ENCODE measurements around the gene TICAM2.
A peak's percentile ranks its signal among the peaks of the same experiment; 100 is the strongest.

The TICAM2 gene

GRCh38 chr5:115627295-115627865 is 25.1 kb upstream of the TICAM2 start:
- Histone ChIP-seq H4K8ac (ENCODE audit: low read depth, low read length) (no peak overlapping the region), H2AK5ac (ENCODE audit: low read depth, low read length) (no peak overlapping the region), H3K4me3 (ENCODE audit: low read length in 2 of 2) (no peak overlapping the region), H2BK120ac (ENCODE audit: low read depth, low read length) (no peak overlapping the region), H3K36me3 (replicated peaks in 1 of 2; ENCODE audit: control insufficient read depth in 2 of 2, insufficient read depth in 2 of 2, low read length in 2 of 2) (peaks cover 0 to 19% of the 10 kb centered on the region in 2 donors), H3K23ac (ENCODE audit: low read depth, low read length, poor library complexity) (no peak overlapping the region), H2BK5ac (ENCODE audit: low read length) (no peak overlapping the region), H3K79me1 (ENCODE audit: low read depth, low read length) (peaks cover 5% of the 10 kb centered on the region), H2BK12ac (ENCODE audit: low read length) (no peak overlapping the region), H3K9me3 (replicated peaks in 1 of 2; ENCODE audit: control insufficient read depth in 2 of 2, insufficient read depth in 1 of 2, low read depth in 1 of 2, low read length in 2 of 2) (no peaks in the 10 kb centered on the region), H3K27ac (replicated peaks; ENCODE audit: low read length) (no peak overlapping the region), H3K4me2 (ENCODE audit: insufficient read depth, low read length, poor library complexity, severe bottlenecking) (no peak overlapping the region), H3K14ac (ENCODE audit: low read length) (no peak overlapping the region), H3K27me3 (ENCODE audit: control insufficient read depth in 3 of 3, insufficient read depth in 3 of 3, low read depth in 1 of 3, low read length in 3 of 3) (no peaks in the 10 kb centered on the region), H2BK15ac (ENCODE audit: low read length) (no peak overlapping the region), H3K18ac (ENCODE audit: low read length) (no peak overlapping the region), H3K4me1 (ENCODE audit: control insufficient read depth in 2 of 2, insufficient read depth in 1 of 2, low read depth in 1 of 2, low read length in 2 of 2) (peaks cover 2 to 13% of the 10 kb centered on the region in 2 donors), H3K9ac (ENCODE audit: low read depth, low read length, poor library complexity) (no peak overlapping the region), H3K4ac (ENCODE audit: low read length) (no peak overlapping the region), H2AFZ (ENCODE audit: low read length) (no peak overlapping the region), H4K91ac (ENCODE audit: low read depth, low read length, poor library complexity) (no peak overlapping the region)
- DNase-seq (ENCODE audit: low spot score), result no peak
- no CpG with 5 or more reads among the region's 5 CpGs for WGBS, 2 donors (ENCODE audit: extremely low coverage in 2 of 2, insufficient read length in 2 of 2, insufficient replicate concordance in 1 of 2)

DNA sequence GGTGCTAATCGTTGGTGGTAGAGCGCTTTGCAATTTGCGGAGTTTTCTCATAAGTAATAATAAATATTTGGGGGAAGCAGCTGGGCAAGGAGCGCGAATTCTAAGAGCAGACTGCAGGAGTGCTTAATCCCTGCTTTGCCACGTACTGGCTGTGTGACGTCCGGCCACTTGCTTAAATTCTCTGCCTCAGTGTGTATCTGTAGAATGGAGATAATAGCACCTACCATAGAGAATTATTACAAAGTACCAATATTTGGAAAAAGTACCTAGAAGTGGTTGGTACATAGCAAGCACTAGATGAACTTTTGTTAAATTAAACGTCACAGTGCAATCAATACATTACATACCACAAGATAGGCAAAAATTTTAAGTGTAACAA is 24.2 kb upstream of the TICAM2 start:
- no peak overlapping the region for H3K14ac ChIP-seq (ENCODE audit: low read length)
- no peaks in the 10 kb centered on the region for H3K27me3 ChIP-seq (ENCODE audit: control insufficient read depth in 3 of 3, insufficient read depth in 3 of 3, low read depth in 1 of 3, low read length in 3 of 3)
- H3K4me2 ChIP-seq (ENCODE audit: insufficient read depth, low read length, poor library complexity, severe bottlenecking), result peak overlapping the region; percentile 42
- no peak overlapping the region for H3K4ac ChIP-seq (ENCODE audit: low read length)
- peaks cover 0 to 29% of the 10 kb centered on the region in 2 donors for H3K36me3 ChIP-seq (replicated peaks in 1 of 2; ENCODE audit: control insufficient read depth in 2 of 2, insufficient read depth in 2 of 2, low read length in 2 of 2)
- H3K9ac ChIP-seq (ENCODE audit: low read depth, low read length, poor library complexity), result no peak overlapping the region
- peak overlapping the region; percentile 33 for H3K27ac ChIP-seq (replicated peaks; ENCODE audit: low read length)
- no peak overlapping the region for H2BK5ac ChIP-seq (ENCODE audit: low read length)
- H3K79me1 ChIP-seq (ENCODE audit: low read depth, low read length), result peaks cover 5% of the 10 kb centered on the region
- no peak overlapping the region for H2AK5ac ChIP-seq (ENCODE audit: low read depth, low read length)
- H3K9me3 ChIP-seq (replicated peaks in 1 of 2; ENCODE audit: control insufficient read depth in 2 of 2, insufficient read depth in 1 of 2, low read depth in 1 of 2, low read length in 2 of 2), result no peaks in the 10 kb centered on the region
- H3K4me3 ChIP-seq (ENCODE audit: low read length in 2 of 2), result peak overlapping the region; percentile 88 to 100
- no peak overlapping the region for H2BK15ac ChIP-seq (ENCODE audit: low read length)
- H3K4me1 ChIP-seq (ENCODE audit: control insufficient read depth in 2 of 2, insufficient read depth in 1 of 2, low read depth in 1 of 2, low read length in 2 of 2), result peaks cover 2 to 13% of the 10 kb centered on the region in 2 donors
- H4K8ac ChIP-seq (ENCODE audit: low read depth, low read length), result no peak overlapping the region
- H2BK12ac ChIP-seq (ENCODE audit: low read length), result no peak overlapping the region
- no peak overlapping the region for H2BK120ac ChIP-seq (ENCODE audit: low read depth, low read length)
- WGBS, 2 donors (ENCODE audit: extremely low coverage in 2 of 2, insufficient read length in 2 of 2, insufficient replicate concordance in 1 of 2), result no CpG with 5 or more reads among the region's 9 CpGs
- H4K91ac ChIP-seq (ENCODE audit: low read depth, low read length, poor library complexity), result no peak overlapping the region
- no peak overlapping the region for H3K18ac ChIP-seq (ENCODE audit: low read length)
- H3K23ac ChIP-seq (ENCODE audit: low read depth, low read length, poor library complexity), result no peak overlapping the region
- no peak for DNase-seq (ENCODE audit: low spot score)
- H2AFZ ChIP-seq (ENCODE audit: low read length), result peak overlapping the region; percentile 97

DNA sequence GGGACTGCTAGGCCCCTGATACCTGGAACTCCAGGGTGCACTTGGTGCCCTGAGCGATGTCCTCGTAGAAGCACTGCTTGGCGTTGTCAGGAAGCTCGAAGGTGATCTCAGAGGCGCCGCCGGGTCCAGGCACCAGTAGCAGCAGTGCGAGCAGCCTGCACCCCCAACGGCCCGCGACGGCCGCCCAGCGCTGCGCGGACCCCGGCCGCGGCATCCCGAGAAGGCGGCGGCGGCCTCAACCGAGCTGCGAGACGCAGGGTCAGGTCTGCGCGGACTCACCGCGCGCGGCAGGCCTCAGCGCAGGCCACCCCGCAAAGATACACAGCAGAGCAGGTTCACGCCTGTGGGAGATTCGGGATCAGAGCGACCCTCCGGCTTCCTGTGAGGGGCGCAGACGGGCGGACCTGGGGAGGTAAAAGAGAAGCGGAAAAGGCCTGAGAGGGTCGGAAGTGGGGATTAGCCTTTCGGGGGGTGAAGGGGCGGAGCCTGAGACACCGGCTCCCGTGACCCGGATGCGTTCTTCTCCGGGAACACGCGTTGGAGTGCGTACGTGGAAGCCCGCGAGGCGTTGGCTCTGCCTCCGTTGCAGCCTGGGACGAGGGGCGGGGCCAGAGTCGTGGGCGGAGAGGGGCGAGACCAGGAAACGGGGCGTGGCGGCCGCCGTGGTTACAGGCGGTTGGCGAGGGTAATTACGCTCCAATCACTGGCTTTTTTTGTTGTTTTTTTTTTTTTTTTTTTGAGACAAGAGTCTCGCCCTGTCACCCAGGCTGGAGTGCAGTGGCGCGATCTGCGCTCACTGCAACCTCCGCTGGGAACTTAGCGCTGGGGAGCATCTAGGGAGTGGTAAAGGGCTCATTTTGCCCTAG is 23.5 kb upstream of the TICAM2 start, which contains the start of gene TMED7:
Gene TMED7 (minus strand): TSS at position 458 of the 866 bp plus-strand sequence. CDS start 244 bp downstream, at position 214.
- peaks cover 5% of the 10 kb centered on the region for H3K79me1 ChIP-seq (ENCODE audit: low read depth, low read length)
- peak within 1 kb of the TSS; percentile 88 to 100 for H3K4me3 ChIP-seq (ENCODE audit: low read length in 2 of 2)
- H3K4me2 ChIP-seq (ENCODE audit: insufficient read depth, low read length, poor library complexity, severe bottlenecking), result peak within 1 kb of the TSS; percentile 77
- H3K36me3 ChIP-seq (replicated peaks in 1 of 2; ENCODE audit: control insufficient read depth in 2 of 2, insufficient read depth in 2 of 2, low read length in 2 of 2), result peaks cover 0 to 33% of the 10 kb centered on the region in 2 donors
- H3K9ac ChIP-seq (ENCODE audit: low read depth, low read length, poor library complexity), result peak within 1 kb of the TSS; percentile 98
- H2BK15ac ChIP-seq (ENCODE audit: low read length), result no peak within 1 kb of the TSS
- no peaks in the 10 kb centered on the region for H3K9me3 ChIP-seq (replicated peaks in 1 of 2; ENCODE audit: control insufficient read depth in 2 of 2, insufficient read depth in 1 of 2, low read depth in 1 of 2, low read length in 2 of 2)
- H3K4ac ChIP-seq (ENCODE audit: low read length), result peak within 1 kb of the TSS; percentile 93
- no CpG with 5 or more reads among the region's 77 CpGs for WGBS, 2 donors (ENCODE audit: extremely low coverage in 2 of 2, insufficient read length in 2 of 2, insufficient replicate concordance in 1 of 2)
- H3K23ac ChIP-seq (ENCODE audit: low read depth, low read length, poor library complexity), result peak within 1 kb of the TSS; percentile 86
- H3K27ac ChIP-seq (replicated peaks; ENCODE audit: low read length), result peak within 1 kb of the TSS; percentile 77
- peak within 1 kb of the TSS; percentile 38 for H2AK5ac ChIP-seq (ENCODE audit: low read depth, low read length)
- peak; percentile 94 for DNase-seq (ENCODE audit: low spot score)
- H2BK12ac ChIP-seq (ENCODE audit: low read length), result no peak within 1 kb of the TSS
- H3K27me3 ChIP-seq (ENCODE audit: control insufficient read depth in 3 of 3, insufficient read depth in 3 of 3, low read depth in 1 of 3, low read length in 3 of 3), result no peaks in the 10 kb centered on the region
- peaks cover 2 to 13% of the 10 kb centered on the region in 2 donors for H3K4me1 ChIP-seq (ENCODE audit: control insufficient read depth in 2 of 2, insufficient read depth in 1 of 2, low read depth in 1 of 2, low read length in 2 of 2)
- H2BK5ac ChIP-seq (ENCODE audit: low read length), result peak within 1 kb of the TSS; percentile 46
- no peak within 1 kb of the TSS for H4K91ac ChIP-seq (ENCODE audit: low read depth, low read length, poor library complexity)
- H3K14ac ChIP-seq (ENCODE audit: low read length), result peak within 1 kb of the TSS; percentile 44
- H2BK120ac ChIP-seq (ENCODE audit: low read depth, low read length), result peak within 1 kb of the TSS; percentile 27
- no peak within 1 kb of the TSS for H4K8ac ChIP-seq (ENCODE audit: low read depth, low read length)
- peak within 1 kb of the TSS; percentile 97 for H3K18ac ChIP-seq (ENCODE audit: low read length)
- peak within 1 kb of the TSS; percentile 97 for H2AFZ ChIP-seq (ENCODE audit: low read length)

- H3K9me3 ChIP-seq (replicated peaks in 1 of 2; ENCODE audit: control insufficient read depth in 2 of 2, insufficient read depth in 1 of 2, low read depth in 1 of 2, low read length in 2 of 2), result no peaks in the 10 kb centered on the region
- DNase-seq (ENCODE audit: low spot score), result no peak
- peaks cover 5% of the 10 kb centered on the region for H3K79me1 ChIP-seq (ENCODE audit: low read depth, low read length)
Observed at GRCh38 chr5:115624994-115625393, 22.7 kb upstream of the TICAM2 start.

More at GRCh38 chr5:115624994-115625393, 22.7 kb upstream of the TICAM2 start:
- peak overlapping the region; percentile 77 for H3K4me2 ChIP-seq (ENCODE audit: insufficient read depth, low read length, poor library complexity, severe bottlenecking)
- H2BK15ac ChIP-seq (ENCODE audit: low read length), result no peak overlapping the region
- no peak overlapping the region for H4K8ac ChIP-seq (ENCODE audit: low read depth, low read length)
- H3K4me3 ChIP-seq (ENCODE audit: low read length in 2 of 2), result peak overlapping the region; percentile 88 to 100
- no peak overlapping the region for H3K18ac ChIP-seq (ENCODE audit: low read length)
- H2BK12ac ChIP-seq (ENCODE audit: low read length), result no peak overlapping the region
- no CpG with 5 or more reads among the region's 3 CpGs for WGBS, 2 donors (ENCODE audit: extremely low coverage in 2 of 2, insufficient read length in 2 of 2, insufficient replicate concordance in 1 of 2)
- peak overlapping the region; percentile 97 for H2AFZ ChIP-seq (ENCODE audit: low read length)
- H3K27ac ChIP-seq (replicated peaks; ENCODE audit: low read length), result no peak overlapping the region
- no peaks in the 10 kb centered on the region for H3K27me3 ChIP-seq (ENCODE audit: control insufficient read depth in 3 of 3, insufficient read depth in 3 of 3, low read depth in 1 of 3, low read length in 3 of 3)
- no peak overlapping the region for H3K14ac ChIP-seq (ENCODE audit: low read length)
- no peak overlapping the region for H2AK5ac ChIP-seq (ENCODE audit: low read depth, low read length)
- no peak overlapping the region for H3K4ac ChIP-seq (ENCODE audit: low read length)
- H3K23ac ChIP-seq (ENCODE audit: low read depth, low read length, poor library complexity), result no peak overlapping the region
- peaks cover 0 to 41% of the 10 kb centered on the region in 2 donors for H3K36me3 ChIP-seq (replicated peaks in 1 of 2; ENCODE audit: control insufficient read depth in 2 of 2, insufficient read depth in 2 of 2, low read length in 2 of 2)
- no peak overlapping the region for H2BK120ac ChIP-seq (ENCODE audit: low read depth, low read length)
- peaks cover 2 to 13% of the 10 kb centered on the region in 2 donors for H3K4me1 ChIP-seq (ENCODE audit: control insufficient read depth in 2 of 2, insufficient read depth in 1 of 2, low read depth in 1 of 2, low read length in 2 of 2)
- H3K9ac ChIP-seq (ENCODE audit: low read depth, low read length, poor library complexity), result no peak overlapping the region
- no peak overlapping the region for H2BK5ac ChIP-seq (ENCODE audit: low read length)
- H4K91ac ChIP-seq (ENCODE audit: low read depth, low read length, poor library complexity), result no peak overlapping the region
